GM12801 (cell line): ENCODE results near the gene ANKRD13C.

Source experiments
- TF ChIP-seq, protein P1 (sequence below): IDR thresholded peaks from one replicate; pipeline ENCODE4 v1.5.1; 2011; ENCODE audit warnings: control low read depth; ENCODE audit not compliant: insufficient read length; ENCODE audit errors: extremely low read depth

The ANKRD13C gene

DNA sequence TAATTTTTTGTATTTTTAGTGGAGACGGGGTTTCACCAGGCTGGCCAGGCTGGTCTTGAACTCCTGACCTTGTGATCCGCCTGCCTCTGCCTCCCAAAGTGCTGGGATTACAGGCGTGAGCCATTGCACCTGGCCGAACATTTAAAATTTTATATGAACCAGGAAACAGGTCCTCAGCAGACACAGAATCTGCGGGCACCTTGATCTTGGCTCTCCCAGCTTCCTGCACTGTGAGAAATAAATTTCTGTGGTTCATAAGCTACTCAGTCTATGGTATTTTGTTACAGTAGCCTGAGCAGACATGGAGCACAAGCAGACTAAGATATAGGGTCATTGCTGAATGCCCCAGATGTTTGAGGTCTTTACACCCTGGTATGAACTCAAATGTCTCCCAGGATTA, 33.0 kb upstream of the ANKRD13C start:
- TF ChIP-seq, protein P1, sequence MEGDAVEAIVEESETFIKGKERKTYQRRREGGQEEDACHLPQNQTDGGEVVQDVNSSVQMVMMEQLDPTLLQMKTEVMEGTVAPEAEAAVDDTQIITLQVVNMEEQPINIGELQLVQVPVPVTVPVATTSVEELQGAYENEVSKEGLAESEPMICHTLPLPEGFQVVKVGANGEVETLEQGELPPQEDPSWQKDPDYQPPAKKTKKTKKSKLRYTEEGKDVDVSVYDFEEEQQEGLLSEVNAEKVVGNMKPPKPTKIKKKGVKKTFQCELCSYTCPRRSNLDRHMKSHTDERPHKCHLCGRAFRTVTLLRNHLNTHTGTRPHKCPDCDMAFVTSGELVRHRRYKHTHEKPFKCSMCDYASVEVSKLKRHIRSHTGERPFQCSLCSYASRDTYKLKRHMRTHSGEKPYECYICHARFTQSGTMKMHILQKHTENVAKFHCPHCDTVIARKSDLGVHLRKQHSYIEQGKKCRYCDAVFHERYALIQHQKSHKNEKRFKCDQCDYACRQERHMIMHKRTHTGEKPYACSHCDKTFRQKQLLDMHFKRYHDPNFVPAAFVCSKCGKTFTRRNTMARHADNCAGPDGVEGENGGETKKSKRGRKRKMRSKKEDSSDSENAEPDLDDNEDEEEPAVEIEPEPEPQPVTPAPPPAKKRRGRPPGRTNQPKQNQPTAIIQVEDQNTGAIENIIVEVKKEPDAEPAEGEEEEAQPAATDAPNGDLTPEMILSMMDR = no peak

GRCh38 chr1:70386121-70386520, 31.6 kb upstream of the ANKRD13C start:
- TF ChIP-seq, protein P1 = no peak

- TF ChIP-seq, protein P1 = no peak
These were observed 31.0 kb upstream of the ANKRD13C start for GRCh38 chr1:70385477-70385876.

GRCh38 chr1:70384542-70384941, 30.0 kb upstream of the ANKRD13C start:
- TF ChIP-seq, protein P1 = no peak

DNA sequence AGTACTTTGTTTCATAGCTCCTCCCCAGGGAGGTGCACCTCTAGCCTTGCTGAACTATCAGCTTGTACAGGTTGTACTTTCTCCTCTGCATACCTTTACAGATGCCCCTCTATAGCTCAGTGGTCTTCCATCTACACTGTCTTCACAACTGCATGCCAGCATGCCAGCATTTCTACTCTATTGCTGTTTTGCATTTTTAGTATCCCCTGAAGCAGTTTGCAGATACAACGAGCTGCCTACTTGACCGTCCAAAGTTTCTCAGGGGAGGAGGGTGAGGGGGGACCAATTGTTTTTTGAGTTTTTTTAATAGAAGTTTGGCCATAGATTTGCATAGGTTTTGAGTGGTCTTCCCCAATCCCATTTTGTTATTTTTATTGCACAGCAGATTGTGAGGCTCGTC, 29.0 kb upstream of the ANKRD13C start:
- TF ChIP-seq, protein P1 = no peak

GRCh38 chr1:70382682-70383081, 28.2 kb upstream of the ANKRD13C start:
- TF ChIP-seq, protein P1 = no peak

- TF ChIP-seq, protein P1 = no peak
These were observed 21.7 kb upstream of the ANKRD13C start for GRCh38 chr1:70376196-70376595.

GRCh38 chr1:70372426-70372825, 17.9 kb upstream of the ANKRD13C start:
- TF ChIP-seq, protein P1 = no peak
